A673 (cell line): ENCODE results near the gene MDH1. TPM values are rescaled to one million over a fixed set of nuclear protein-coding genes. Genes with fewer than 3 reads are reported as not detected.
"Not testable (repeated sequence)": the region's sequence is repeated elsewhere in the genome, so short reads cannot be mapped to it uniquely, and the experiment has no call there.

ENCODE experiments used
- BruUV-seq: library from RNA; stranded (reverse); fragments of 400-500 nt; replicated peaks from 2 replicates; lab custom pipeline; 2021; lab: Mats Ljungman, UMichigan
- CTCF ChIA-PET: fragments of 300-600 bp; sonication (Branson Sonifier 250); formaldehyde crosslinking; loops from one replicate; lab custom pipeline; 2022; ENCODE audit warnings: antibody characterized with exemption; lab: Charles Lee
- POLR2A ChIA-PET: fragments of 300-600 bp; sonication (Branson Sonifier 250); formaldehyde crosslinking; loops from one replicate; lab custom pipeline; 2022; ENCODE audit warnings: antibody characterized with exemption; ENCODE audit not compliant: low non-redundant PET; lab: Charles Lee
- DNase-seq: peaks from one replicate; pipeline ENCODE4 v3.0.0-alpha.2; 2015; ENCODE audit warnings: low spot score
- H3K27ac ChIP-seq: fragments of 200-600 bp; sonication (generic); 2 replicates; pipeline ENCODE4 v1.5.1; 2016; ENCODE audit warnings: mixed run types, low read depth, mild to moderate bottlenecking, mixed read lengths, antibody characterized with exemption, low read length; ENCODE audit not compliant: poor library complexity, severe bottlenecking
- H3K27me3 ChIP-seq: fragments of 200-600 bp; sonication (generic); replicated peaks from 2 replicates; pipeline ENCODE4 v1.6.1; 2017; ENCODE audit warnings: mixed run types, low read depth, mild to moderate bottlenecking, mixed read lengths, antibody characterized with exemption, low read length; ENCODE audit not compliant: insufficient read depth, poor library complexity
- H3K36me3 ChIP-seq: fragments of 200-600 bp; sonication (generic); 2 replicates; pipeline ENCODE4 v1.6.1; 2016; ENCODE audit warnings: mixed run types, mild to moderate bottlenecking, mixed read lengths, antibody characterized with exemption, low read length; ENCODE audit not compliant: insufficient read depth, poor library complexity, severe bottlenecking
- H3K4me1 ChIP-seq: fragments of 200-600 bp; sonication (generic); 2 replicates; pipeline ENCODE4 v1.6.1; 2017; ENCODE audit warnings: mixed run types, mild to moderate bottlenecking, mixed read lengths, antibody characterized with exemption, low read length; ENCODE audit not compliant: insufficient read depth, poor library complexity, severe bottlenecking
- H3K4me3 ChIP-seq: fragments of 200-600 bp; sonication (generic); 2 replicates; pipeline ENCODE4 v1.5.1; 2016; ENCODE audit warnings: low read depth, mixed run types, mild to moderate bottlenecking, mixed read lengths, low read length; ENCODE audit not compliant: poor library complexity, severe bottlenecking
- H3K9me3 ChIP-seq: fragments of 200-600 bp; sonication (generic); 2 replicates; pipeline ENCODE4 v1.6.1; 2016; ENCODE audit warnings: mixed run types, low read depth, mild to moderate bottlenecking, mixed read lengths, antibody characterized with exemption, low read length; ENCODE audit not compliant: poor library complexity, severe bottlenecking
- CTCF ChIP-seq: fragments of 300-800, 200-600 bp; sonication (generic); conservative IDR thresholded peaks from 2 replicates; pipeline ENCODE4 v1.5.1; 2017; ENCODE audit warnings: low read depth, mild to moderate bottlenecking, antibody characterized with exemption, low read length, moderate library complexity, mixed read lengths
- EZH2 ChIP-seq: fragments of 200-600 bp; sonication (generic); IDR thresholded peaks from 2 replicates; pipeline ENCODE4 v1.6.1; 2017; ENCODE audit warnings: borderline replicate concordance, low read depth, mild to moderate bottlenecking, mixed read lengths, antibody characterized with exemption, low read length; ENCODE audit not compliant: poor library complexity, severe bottlenecking
- intact Hi-C: fragments of 100-400 bp; cut with micrococcal nuclease; formaldehyde crosslinking; loops from one replicate; pipeline ENCODE4 v1.10.0; 2022; ENCODE audit not compliant: unreplicated experiment
- total RNA-seq: library from RNA; stranded (reverse); gene quantifications from 2 replicates; pipeline ENCODE4 v1.2.3, GENCODE V29; 2021

Gene MDH1
- total RNA-seq, 1 experiment from 2014 or later = 185 TPM

DNA sequence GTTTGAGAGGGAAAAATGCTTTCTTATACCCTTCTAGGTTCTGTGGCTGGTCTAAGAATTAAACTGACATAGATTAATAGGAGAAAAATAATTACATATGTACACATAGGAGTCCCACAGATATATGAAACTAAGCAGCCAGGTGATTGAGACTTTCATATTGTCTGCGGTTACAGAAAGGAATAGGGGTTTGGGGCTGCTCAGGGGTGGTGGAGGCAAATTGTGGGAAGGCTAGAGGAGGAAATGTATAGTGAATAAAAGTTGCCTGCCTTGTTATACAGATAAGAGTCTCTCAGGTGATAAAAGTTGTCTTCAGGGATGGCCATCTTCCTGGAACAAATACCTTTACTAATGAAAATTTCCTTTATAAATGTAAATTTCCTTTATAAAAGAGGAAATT is 28.6 kb downstream of the MDH1 start:
- ChIA-PET POLR2A (no interaction called here), CTCF (no interaction called here)
- Histone ChIP-seq H3K27me3 (peaks cover 4% of the 10 kb centered on the region), H3K4me3 (no peak overlapping the region), H3K9me3 (no peaks in the 10 kb centered on the region), H3K4me1 (no peaks in the 10 kb centered on the region), H3K27ac (no peak overlapping the region), H3K36me3 (no peaks in the 10 kb centered on the region)
- no TSS peak for BruUV-seq
- DNase-seq = no peak
- intact Hi-C loops = no loop called here
- no peak for TF ChIP-seq CTCF
- no peak for TF ChIP-seq EZH2

- CTCF ChIA-PET = no interaction called here
Observed at GRCh38 chr2:63619328-63619727, 30.6 kb downstream of the MDH1 start.

DNA sequence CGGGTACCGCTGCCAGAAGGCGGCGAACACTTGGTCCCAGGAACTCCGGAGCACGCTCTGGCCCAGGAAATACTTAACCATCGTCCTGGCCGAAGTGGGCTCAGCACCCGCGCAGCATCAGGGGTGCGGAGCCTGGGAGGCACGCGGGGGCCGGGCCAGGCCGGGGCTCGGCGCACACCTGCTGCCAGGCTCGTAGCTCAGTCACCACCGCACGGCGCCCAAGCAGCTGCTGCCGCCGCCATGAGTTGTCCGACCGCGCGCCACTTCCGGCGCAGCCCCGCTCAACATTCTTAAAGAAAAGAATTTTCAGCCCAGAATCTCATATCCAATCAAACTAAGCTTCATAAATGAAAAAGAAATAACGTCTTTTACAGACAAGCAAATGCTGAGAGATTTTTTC is 34.0 kb downstream of the MDH1 start:
- intact Hi-C loops = no loop called here
- ChIA-PET CTCF (no interaction called here), POLR2A (no interaction called here)
- no peaks in the 10 kb centered on the region for H3K36me3 ChIP-seq
- no peak overlapping the region for H3K27ac ChIP-seq
- no peak overlapping the region for H3K4me3 ChIP-seq
- no peaks in the 10 kb centered on the region for H3K9me3 ChIP-seq
- BruUV-seq = no TSS peak
- peaks cover 4% of the 10 kb centered on the region for H3K27me3 ChIP-seq
- TF ChIP-seq EZH2 (no peak), CTCF (no peak)
- no peak for DNase-seq
- H3K4me1 ChIP-seq = no peaks in the 10 kb centered on the region

More at GRCh38 chr2:63619328-63619727, 30.6 kb downstream of the MDH1 start:
- no peaks in the 10 kb centered on the region for H3K9me3 ChIP-seq
- no peaks in the 10 kb centered on the region for H3K4me1 ChIP-seq
- DNase-seq = no peak
- H3K4me3 ChIP-seq = no peak overlapping the region
- POLR2A ChIA-PET = no interaction called here
- no peak overlapping the region for H3K27ac ChIP-seq
- H3K27me3 ChIP-seq = peaks cover 4% of the 10 kb centered on the region
- TF ChIP-seq CTCF = no peak
- TF ChIP-seq EZH2 = no peak
- intact Hi-C loops = no loop called here
- no TSS peak for BruUV-seq
- no peaks in the 10 kb centered on the region for H3K36me3 ChIP-seq

- BruUV-seq, H3K36me3 ChIP-seq, POLR2A ChIA-PET, H3K4me1 ChIP-seq, H3K9me3 ChIP-seq, H3K27me3 ChIP-seq, H3K4me3 ChIP-seq, H3K27ac ChIP-seq, DNase-seq, intact Hi-C loops: not testable (repeated sequence)
- CTCF ChIA-PET = interaction anchor here (0.6 kb wide), 1 partner anchor 68 kb away, joined by 4 read pairs; no protein-coding TSS in a partner anchor
Observed at GRCh38 chr2:63623763-63624162, 35.0 kb downstream of the MDH1 start.
